NCI-H1417 (cell line): ENCODE results near the gene HADHA.
"Not testable (repeated sequence)": the region's sequence is repeated elsewhere in the genome, so short reads cannot be mapped to it uniquely, and the experiment has no call there.

Experiments used
- DNase-seq, 3 experiments: peaks; one replicate each; lab custom pipeline; 2025; lab: John Stamatoyannopoulos, UW

HADHA gene

DNA sequence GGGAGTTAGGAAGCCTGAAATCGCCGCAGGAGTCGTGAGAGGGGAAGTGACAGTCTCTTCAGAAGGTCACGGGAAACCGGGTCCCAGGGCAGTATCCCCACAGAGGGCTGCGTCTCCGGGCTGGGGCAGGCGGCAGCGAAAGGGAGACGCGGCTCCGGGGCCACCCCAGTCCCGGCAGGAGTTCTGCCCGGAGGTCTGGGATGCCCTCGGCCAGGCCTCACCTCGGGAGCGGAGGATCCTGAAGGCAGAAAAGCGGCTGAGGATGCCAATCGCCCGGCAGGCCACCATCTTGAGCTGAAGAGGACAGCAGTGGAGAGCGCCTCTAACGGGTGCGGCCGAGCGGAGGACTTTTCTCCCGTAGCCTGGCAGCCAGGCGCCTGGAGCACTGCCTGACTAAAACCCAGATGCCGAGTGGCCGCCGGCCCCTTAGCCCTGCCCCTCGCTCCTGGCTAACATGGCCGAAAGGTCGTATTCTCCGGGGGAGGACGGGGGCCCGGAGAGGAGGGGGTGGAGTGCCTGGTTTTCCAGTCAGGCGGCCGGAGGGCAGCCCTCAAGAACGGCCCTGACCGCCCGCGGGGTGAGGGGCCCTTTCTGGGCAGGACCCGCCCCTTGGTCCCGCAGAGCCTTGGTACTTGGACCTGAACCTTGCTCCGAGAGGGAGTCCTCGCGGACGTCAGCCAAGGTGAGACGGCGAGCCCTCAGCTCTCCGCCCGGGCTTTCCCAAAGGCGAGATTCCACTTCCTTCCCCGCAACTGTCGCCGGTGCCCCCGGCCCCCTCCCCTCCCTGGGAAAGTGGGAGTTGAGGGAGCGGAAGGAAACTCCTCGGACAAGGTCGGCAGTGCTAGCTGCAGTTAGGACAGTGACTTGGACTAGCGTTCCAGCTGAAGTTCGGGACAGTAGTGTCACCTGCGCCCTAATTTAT, at the start of gene HADHA, which contains the start of gene HADHB:
Gene HADHA (minus strand): TSS at position 324 of the 922 bp plus-strand sequence. CDS start 36 bp downstream, at position 288.
Gene HADHB (plus strand): TSS at position 631 of the 922 bp plus-strand sequence. CDS start 9,316 bp downstream, outside the sequence.
- DNase-seq = peak; percentile 95 to 99 (median 98)

DNA sequence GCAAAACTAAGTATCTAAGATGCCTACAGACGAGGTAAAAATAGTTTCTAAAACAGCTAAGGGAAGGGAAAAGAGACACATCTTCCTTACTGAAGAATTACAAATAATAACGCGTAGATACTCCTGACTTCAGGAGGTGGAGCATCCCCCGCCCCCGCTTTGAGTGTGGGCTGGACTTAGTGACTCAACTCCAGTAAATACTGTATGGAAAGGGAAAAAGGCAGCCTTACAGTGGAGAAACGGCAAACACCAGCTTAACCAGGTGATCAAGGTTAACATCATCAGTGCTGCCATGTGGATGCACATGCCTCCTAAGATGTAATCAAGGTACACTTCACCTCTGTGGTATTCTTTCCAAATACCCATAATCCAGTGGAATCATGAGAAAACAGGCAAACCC, 48.2 kb upstream of the HADHA start:
- no peak for DNase-seq

DNA sequence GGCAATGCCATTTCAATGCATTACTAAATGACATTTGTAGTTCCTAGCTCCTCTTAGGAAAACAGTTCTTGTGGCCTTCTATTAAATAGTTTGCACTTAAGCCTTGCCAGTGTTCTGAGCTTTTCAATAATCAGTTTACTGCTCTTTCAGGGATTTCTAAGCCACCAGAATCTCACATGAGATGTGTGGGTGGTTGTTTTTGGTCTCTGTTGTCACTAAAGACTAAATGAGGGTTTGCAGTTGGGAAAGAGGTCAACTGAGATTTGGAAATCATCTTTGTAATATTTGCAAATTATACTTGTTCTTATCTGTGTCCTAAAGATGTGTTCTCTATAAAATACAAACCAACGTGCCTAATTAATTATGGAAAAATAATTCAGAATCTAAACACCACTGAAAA, 45.6 kb upstream of the HADHA start:
- no peak for DNase-seq

DNA sequence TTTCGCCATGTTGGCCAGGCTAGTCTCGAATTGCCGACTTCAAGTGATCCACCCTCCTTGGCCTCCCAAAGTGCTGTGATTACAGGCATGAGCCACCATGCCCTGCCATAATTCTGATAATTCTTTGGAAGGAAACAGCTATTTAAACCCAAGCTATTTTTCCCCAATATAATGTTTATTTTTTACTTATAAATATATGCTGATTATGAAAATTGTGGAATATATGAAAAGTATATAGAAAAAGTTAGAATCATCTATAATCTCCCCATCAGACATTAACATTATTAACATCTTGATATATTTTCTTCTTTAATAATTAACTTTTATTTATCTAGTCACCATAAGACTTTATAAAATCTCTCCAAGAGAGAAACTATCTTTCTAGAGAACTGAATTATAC, 41.5 kb upstream of the HADHA start:
- no peak for DNase-seq

DNA sequence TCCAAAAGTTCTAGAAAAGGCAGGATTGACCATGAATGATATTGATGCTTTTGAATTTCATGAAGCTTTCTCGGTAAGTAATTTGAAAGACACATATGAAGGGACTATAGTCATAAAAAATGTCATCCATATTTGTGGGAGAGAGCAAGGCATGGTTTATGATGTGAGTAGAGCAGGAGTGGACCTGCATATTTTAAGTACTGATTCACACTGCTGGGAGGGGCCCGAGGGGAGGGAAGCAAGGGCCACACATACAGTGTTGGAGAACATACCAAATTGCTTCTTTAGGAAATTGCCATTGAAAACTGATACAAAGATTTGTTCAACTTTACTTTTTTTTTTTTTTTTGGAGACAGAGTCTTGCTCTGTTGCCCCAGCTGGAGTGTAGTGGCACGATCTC, 39.7 kb upstream of the HADHA start:
- no peak for DNase-seq

DNA sequence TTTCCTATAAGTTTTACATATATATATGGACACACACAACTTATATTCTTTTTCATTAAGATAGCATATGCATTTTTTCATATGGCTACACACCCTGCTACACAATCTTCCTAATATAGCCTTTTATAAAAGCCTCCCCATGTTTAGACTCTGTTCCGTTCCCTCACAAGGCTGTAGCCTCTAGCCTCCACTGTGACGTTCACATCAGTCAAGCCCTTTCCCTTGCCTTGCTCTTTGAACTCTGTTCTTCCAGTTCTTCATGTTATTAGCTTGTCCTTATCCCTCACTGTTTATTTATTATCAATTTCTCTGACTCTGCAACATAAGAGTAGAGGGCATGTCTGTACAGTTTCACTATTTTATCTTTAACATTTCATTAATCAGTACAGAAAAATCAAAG, 39.2 kb upstream of the HADHA start:
- no peak for DNase-seq

DNA sequence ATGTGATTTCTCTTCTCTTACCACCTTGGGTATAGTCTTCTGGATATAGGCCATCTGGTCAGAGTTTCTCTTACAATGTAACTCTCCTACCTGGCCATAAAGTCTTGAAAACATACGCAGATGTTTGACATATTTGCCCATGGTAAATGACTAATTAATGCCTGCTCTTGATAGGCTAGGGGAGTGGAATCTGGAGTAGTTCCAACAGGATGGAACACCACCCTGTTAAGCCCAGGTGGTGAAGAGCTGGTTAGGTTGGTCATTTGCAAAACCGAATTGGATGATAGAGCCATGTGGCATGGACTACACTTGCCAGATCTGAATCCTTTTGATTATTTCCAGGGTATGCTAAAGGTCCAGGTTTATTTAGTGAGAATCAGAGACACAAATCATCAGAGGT, 36.8 kb upstream of the HADHA start:
- DNase-seq = no peak

DNA sequence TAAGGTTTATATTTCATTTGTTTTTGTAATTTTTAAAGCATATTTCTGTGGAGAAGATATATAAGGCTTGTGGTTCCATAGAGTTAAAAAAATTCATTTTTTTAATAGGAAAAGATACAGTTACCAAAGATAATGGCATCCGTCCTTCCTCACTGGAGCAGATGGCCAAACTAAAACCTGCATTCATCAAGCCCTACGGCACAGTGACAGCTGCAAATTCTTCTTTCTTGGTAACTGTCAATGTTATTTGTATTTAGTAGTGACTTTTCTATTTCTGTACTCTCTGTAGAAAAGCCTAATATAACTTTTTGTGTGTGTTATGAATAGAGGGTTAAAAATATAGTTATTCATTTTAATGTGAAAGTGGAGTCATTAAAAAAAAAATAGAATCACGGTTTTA, 35.5 kb upstream of the HADHA start:
- DNase-seq = no peak

DNA sequence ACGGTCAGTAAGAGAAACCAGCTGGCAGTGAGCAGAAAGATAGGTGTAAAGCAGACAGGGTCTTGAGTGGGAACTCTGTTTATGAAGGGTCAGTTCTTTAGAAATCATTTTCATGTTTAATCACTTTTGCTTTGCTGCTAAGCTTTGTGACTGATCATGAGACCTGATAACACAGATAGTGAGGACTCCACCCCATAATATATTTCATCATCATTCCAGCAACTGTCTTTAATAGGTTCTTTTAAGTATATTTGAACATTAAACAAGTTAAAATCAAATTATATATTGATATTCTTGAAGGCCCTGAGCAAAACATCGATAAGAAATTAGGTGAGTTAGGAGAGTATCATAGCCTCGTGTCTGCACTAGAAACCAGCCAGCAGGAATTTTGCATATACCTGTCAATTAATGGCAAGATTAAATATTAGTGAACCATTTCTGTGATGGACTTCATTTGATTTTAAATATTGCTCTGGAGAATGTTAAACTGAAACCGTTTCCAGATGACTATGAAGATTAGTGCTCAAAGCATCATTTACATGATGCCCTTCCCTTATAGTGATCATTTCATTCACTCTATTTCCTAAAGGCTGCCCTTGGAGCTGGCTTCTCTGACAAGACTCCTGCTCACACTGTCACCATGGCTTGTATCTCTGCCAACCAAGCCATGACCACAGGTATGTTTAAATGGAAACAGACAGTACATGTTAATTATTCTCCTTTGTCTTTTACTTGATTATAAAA, 32.2 kb upstream of the HADHA start:
- DNase-seq = no peak

DNA sequence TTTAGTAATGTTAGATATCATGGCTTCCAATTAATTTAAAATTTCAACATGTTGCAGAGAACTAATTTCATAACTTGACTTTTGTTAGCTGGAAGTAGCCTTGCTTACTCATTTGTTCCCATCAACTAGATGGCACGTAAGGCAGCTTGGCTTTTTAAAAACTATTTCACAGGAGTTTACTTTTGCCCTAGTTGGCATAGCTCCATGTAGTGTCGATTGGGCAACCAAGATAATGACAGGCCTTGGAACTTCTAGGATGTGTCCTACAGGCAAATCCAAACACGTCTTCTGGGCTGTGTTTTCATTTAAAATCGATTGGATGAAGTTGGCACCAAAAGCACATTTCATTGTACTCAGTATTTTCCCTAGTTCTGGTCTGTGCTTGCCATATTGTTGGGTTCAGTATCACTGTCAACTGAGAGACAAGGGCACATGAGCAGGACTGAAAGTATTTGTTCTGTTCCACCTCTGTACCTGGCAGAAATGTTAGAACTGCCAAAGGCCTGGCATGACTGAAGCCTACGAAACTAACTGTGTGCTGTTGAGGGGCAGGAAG, 29.7 kb upstream of the HADHA start:
- peak in 2 of 3 experiments; percentile 6 to 54 for DNase-seq

DNA sequence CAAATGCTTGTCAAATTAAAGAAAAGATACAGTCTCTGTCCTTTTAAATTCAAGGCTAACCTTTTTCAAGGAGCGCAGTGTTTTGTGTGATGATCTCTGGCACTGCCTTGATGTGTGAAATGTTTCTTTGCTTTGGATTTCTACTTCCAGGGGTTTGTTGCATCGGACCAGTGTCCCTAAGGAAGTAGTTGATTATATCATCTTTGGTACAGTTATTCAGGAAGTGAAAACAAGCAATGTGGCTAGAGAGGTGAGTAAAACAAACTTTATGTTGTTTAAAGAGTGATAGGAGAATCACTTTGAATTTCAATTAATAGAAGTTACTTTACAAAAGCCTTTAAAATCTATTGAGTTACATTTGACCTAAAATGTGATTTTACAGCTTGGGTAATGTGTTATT, 29.1 kb upstream of the HADHA start:
- no peak for DNase-seq

DNA sequence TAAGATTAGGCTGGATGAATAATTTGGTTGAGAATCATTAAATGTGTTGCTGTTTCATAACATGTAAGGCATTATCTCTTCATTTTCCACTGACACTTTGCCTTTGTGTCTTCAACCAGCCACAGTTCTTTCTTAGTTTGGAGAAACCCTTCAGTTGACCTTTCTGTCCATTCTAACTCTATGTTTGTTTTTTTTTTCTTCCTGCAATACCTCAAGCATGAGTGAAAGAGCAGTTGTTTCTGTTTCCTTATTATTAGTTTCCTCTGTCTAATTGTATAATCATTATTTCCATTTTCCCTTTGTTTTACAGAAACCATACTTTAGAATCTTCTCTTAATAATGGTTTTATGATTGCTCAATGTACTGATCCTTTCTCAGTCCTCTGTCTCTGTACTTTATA, 25.9 kb upstream of the HADHA start:
- DNase-seq = no peak

DNA sequence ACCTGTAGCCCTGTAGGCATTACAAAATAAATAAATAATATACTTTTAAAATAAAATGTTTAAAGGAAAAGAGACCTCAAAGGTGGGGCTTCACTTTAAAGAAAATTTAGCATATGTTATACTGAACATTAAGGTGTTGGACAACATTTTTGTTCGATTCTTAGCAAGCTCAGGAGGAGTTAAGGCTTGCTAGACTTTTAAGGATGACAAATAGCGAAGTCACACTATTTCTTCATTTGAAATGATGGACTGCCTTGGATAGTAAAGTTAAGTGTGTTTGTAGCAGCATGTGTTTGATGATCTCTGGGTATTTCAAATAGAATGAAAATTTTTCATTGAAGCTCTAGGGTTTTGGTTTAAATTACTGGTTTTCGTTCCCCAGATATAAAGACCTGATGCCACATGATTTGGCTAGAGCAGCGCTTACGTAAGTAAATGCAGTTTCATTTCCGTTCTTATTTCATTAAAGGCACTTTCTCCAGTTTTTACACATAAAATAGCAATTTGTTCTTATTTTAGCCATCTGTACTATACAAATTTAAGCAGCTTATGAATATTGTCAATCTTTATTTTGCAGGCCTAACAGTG, 25.2 kb upstream of the HADHA start:
- no peak for DNase-seq

DNA sequence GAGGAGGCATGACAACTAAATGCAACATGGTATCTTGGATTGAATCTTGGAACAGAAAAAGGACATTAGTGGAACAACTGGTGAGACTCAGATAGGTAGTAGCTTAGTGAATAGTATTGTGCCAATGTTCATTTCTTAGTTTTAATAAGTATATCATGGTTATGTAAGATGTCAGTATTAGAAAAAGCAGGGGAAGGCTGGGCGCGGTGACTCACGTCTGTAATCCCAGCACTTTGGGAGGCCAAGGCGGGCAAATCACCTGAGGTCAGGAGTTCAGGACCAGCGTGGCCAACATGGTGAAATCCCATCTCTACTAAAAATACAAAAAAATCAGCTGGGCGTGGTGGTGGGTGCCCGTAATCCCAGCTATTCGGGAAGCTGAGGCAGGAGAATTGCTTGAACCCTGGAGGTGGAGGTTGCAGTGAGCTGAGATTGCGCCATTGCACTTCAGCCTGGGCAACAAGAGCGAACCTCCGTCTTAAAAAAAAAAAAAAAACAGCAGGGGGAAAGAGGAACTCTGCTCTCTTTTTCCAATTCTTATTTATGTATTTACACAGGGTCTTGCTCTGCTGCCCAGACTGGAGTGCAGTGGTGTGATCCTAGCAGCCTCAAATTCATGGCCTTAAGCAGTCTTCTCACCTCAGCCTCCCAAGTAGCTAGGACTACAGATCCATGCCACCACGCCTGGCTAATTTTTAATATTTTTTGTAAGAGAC, 24.4 kb upstream of the HADHA start:
- not testable (repeated sequence) for DNase-seq

DNA sequence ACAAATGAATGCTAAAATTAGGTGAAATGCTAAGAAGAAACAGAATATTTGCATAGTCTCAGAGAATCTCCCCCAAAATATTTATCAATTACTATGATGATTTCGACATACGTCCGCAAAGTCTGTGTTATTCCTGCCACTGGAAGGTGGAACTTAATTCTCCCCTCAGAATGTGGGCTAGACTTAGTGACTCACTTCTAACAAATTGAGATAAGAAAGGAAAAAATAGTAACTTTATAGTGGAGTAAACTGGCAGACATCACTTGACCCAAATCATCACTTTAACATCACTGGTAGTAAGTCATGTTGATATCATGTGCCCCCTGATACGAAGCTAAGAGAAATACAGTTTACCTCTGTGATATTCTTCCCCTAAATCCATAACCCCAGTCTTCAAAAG, 23.8 kb upstream of the HADHA start:
- DNase-seq = no peak

DNA sequence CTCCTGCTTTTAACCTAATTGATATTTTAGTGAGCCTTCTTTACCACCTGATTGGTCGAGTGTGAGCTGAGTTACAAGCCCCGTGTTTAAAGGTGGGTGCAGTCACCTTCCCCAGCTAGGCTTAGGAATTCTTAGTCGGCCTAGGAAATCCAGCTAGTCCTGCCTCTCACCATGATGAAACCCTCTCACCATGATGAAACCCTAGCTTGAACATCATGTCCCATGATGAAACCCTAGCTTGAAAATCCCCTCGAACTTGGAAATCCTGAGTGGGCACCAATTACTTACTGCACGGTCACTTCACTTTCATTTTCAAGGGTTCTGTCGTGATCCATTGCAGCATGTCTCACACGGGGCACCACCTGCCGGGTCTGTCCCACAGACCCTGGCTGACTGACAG, 14.4 kb upstream of the HADHA start:
- DNase-seq = not testable (repeated sequence)

DNA sequence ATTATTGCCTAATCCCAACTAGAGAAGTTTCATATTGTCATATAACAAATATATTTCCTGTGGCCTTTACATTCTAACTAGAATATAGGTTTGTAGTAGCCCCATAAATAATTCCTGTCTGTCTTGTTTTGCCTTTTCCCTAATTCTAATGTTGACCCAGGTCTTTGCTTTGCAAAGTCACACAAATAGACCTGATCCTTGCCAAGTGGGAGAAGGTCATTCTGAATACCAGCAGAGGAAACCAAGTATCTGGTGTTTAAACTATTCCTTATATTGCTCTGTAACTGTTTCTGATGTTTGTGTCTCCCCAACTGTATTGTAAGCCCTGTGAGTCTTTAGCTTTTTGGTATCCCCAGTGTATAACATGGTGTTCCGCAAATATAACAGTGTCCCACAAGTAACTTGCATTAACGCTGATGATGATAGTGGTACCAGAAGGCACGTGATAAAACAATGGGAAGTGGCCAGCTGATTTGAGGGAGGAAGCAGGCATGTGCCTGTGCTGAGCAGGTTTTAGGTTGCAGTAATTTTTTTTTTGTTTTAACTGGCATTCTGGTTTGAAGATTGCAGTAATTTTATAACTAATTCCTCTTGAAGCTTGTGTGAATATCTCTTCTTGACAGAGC, 11.4 kb upstream of the HADHA start:
- no peak for DNase-seq

DNA sequence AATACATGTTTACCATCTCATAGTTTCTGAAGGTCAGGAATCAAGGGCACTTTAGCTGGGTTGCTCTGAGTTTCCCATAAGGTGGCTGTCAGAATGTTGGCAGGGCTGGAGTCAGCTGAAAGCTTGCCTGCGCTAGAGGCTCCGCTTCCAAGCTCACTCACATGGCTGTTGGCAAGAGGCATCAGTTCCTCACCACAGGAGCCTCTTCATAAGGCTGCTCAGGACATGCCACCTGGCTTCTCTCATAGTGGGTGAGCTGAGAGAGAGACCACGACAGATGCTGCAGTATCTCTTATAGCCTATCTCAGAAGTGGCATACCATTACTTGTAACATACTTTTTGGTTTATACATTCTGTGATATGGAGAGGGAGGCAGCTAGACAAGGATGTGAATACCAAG, 7.5 kb upstream of the HADHA start:
- DNase-seq = peak in 2 of 3 experiments; percentile 41 to 54

DNA sequence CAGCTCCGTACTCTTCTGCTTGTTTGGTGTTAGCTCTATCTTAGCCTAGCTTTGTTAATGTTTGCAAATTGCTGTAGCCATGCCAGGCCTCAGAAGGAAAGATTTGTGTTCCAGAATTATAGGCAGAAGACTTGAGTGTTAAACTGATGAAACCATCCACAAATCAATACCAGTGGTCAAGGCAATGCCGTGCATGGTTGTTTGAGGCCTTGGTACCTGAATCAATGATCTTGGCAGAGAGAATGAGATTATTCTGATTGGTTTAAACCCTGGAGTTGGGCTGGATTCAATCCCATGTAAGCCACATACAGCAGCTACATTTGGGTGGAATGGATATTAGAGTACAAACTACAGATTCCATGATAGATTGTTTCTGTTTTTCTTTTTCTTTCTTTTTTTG, 5.2 kb upstream of the HADHA start:
- DNase-seq = no peak

DNA sequence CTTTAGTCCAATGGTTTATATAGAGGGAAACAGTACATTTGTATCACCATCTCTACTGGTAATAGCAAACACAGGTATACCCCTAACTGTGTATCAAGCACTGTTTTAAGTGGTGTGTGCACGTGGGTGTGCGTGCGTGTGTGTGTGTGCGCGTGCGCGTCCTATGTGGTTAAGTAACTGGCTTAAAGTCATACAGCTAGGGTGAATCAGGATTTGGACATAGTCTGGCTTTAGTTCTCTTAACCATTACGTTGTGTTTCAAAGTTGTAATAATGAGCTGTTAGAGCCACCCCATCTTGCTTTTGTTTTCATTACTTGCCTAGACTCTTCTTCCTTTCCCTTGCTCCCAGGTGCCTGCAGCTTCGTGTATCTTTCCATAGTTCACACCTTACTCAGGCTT, 2.4 kb upstream of the HADHA start:
- DNase-seq = no peak

DNA sequence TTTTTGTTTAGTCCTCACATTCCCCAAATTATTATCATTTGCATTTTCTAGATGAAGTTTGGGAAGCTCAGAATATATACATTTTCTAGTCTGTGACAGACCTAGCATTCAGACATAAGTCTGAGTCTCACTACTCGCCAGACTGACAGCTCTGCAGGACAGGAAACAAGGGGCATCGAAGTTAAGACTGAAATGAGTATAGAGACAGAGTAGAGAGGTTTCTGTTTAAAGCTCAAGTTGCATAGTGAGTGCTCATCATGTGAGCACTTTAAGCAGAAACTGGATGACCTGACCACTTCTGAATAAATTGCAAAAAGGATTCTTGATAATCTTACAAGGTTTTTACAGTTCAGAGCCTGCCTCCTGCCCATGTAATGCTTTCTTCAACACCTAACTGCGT, 1.4 kb upstream of the HADHA start:
- DNase-seq = no peak
